ENCODE data around the gene PSMF1. TPM values are rescaled to one million over a fixed set of nuclear protein-coding genes. Genes with fewer than 3 reads are reported as not detected.
A peak's percentile ranks its signal among the peaks of the same experiment; 100 is the strongest.
"Not testable (repeated sequence)": the region's sequence is repeated elsewhere in the genome, so short reads cannot be mapped to it uniquely, and the experiment has no call there.

The PSMF1 gene
- polyA plus RNA-seq, 3 donors: 134 to 151 (median 151) TPM

DNA sequence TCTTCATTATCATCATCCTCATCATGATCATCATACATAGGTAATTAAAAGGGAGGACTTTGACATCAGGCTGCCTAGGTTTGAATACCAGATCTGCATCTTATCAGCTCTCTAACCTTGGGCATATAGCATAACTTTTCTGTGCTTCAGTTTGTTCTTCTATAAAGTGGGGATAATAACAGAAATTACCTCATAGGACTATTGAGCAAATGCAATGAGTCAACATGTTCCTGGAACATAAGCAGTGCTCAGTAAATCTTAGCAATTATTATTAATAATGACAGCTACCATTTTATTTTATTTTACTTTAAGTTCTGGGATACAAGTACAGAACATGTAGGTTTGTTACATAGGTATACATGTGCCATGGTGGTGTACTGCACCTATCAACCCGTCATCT, 92.1 kb downstream of the PSMF1 start:
- DNase-seq: no peak

DNA sequence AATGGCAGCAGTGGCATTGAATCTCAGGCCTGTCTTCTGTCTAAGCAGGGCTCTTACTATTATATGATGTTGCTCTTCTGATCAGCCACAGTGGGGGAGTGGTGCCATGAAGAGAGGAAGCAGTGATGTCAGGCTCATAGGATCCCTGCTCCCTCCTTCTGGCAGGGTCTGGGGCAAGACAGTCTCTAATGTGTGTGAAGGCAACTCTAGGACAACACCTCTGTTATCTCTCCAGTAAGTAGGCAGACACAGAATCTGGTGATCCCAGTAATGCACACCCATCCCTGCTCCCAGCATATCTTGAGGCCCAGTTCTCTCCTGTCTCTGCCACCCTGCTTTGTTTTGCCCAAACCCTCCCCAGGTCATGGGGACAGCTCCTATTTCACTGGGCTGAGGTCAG, 93.6 kb downstream of the PSMF1 start:
- DNase-seq: no peak

DNA sequence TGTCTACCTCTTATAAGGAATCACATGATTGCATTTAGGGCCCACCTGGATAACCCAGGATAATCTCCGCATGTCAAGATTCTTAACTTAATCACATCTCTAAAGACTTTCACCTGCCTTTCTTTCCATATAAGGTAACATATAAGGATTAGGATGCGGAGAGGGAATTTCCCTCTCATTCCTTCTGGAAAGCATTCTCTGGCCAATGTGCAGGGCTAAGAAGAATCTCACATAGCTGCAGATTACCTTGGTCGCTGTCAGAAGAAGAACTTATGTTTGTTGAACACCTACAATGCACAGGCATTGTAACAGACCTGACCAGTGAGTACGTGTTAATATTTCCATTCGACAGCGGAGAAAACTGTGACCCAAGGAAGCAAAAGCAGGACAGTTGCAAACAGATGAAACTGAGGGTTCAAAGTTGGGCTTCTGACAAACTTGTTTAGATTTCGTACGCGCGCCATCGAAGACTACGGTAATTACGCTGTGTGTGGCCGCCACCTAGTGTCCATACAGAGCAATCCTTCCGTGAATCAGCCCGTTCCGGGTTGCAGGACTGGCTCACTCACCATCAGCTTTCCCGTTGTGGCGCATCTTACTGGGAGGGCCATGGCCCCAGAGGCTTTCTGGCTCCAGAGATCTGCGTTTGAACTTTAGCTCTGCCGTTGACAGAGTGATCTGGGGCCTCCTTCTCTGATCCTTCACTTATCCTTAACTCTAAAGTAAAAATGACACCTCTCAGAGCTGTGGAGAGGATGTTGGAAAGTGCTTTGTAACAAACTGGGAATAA, 94.4 kb downstream of the PSMF1 start:
- DNase-seq: peak; percentile 64

DNA sequence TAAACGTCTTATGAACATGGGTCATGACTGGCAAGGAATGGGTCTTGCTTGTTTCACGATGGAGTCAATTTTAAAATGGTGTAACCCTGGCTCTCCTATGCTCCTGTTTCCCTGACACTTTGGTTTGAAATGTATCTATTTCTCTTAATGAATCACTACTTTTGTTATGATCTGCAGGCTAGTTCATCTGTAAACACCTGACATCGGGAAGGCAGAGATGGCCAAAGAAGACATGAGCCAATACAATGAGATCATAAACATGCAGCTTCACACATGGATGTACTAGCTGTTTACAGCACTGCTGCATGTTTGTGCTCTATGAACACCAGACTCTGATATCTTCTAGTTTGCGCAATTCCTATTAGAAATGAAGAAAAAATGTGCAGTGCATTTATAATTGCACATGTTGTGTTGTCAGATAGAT, 96.4 kb downstream of the PSMF1 start:
- DNase-seq: no peak

DNA sequence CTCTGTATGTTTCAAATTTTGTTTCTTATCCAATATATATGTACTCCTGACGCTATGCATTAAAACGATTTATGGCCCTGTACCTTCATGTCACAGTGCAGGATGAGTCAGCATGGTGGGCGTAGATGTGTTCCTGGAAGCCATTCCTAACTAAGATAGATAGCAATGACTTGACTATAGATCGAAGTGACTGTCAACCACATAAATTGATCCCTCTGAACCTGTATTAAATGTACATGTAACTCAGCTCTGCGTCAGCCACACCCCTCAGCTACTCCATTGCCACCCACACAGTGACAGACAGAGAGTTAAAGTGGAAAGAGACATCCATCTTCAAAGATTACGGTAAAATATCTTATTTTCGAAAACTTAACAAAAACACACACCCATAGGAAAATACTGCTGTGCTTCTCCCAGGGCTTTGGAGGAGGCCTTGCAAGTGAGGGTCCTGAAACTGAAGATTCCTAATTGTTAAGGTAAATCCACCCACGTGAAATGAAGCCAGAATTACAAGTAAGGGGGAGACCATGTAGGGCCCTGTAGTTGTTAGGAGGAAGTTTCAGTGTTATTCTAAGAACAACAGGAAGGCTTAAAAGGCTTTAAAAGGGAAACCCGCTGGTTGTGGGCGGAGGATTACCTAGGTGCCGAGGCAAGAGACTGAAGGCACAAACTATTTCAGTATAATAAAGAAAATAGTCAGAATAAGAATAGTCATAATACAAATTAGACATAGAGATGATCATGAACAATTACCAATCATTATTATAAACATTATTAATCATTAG, 97.2 kb downstream of the PSMF1 start:
- DNase-seq: no peak

DNA sequence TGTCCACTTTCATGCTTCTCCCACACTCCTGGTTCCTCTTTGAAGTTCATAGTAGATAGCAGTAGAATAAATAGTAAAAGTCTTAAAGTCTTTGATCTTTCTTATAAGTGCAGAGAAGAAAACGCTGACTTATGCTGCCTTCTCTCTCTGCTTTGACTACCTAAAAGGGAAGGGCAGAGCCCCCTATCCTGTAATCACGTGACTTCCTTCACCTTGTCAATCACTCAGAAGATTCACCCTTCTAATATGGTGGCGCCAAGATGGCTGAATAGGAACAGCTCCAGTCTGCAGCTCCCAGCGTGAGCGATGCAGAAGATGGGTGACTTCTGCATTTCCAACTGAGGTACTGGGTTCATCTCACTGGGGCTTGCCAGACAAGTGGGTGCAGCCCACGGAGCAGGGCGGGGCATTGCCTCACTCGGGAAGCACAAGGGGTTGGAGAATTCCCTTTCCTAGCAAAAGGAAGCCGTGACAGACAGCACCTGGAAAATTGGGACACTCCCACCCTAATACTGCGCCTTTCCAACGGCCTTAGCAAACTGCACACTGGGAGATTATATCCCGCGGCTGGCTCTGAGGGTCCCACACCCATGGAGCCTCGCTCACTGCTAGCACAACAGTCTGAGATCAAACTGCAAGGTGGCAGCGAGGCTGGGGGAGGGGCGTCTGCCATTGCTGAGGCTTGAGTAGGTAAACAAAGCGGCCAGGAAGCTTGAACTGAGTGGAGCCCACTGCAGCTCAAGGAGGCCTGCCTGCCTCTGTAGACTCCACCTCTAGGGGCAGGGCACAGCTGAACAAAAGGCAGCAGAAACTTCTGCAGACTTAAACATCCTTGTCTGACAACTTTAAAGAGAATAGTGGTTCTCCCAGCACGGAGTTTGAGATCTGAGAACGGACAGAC, 98.4 kb downstream of the PSMF1 start:
- not testable (repeated sequence) for DNase-seq

Other genes with a start within 250 kb of the PSMF1 start
- under 1 TPM; 0.18 to 0.46 (median 0.27) TPM for gene ANGPT4, start 202.3 kb upstream of the PSMF1 start, polyA plus RNA-seq (ENCODE audit: insufficient read length in 3 of 3)
- 1 to 10 TPM; 1.7 to 3.3 (median 2.1) TPM for gene RSPO4, start 116.3 kb upstream of the PSMF1 start, polyA plus RNA-seq (ENCODE audit: insufficient read length in 3 of 3)
- gene TMEM74B, start 66.4 kb downstream of the PSMF1 start, polyA plus RNA-seq (ENCODE audit: insufficient read length in 3 of 3): 1 to 10 TPM; 2.9 to 6.5 (median 5.7) TPM
- under 1 TPM; 0.30 to 0.41 (median 0.33) TPM for gene C20orf202, start 84.9 kb downstream of the PSMF1 start, polyA plus RNA-seq (ENCODE audit: insufficient read length in 3 of 3)
- not detected for gene RAD21L1, start 107.4 kb downstream of the PSMF1 start, polyA plus RNA-seq (ENCODE audit: insufficient read length in 3 of 3)
- 1 to 10 TPM; 3.2 to 4.0 (median 3.2) TPM for gene SNPH, start 147.7 kb downstream of the PSMF1 start, polyA plus RNA-seq (ENCODE audit: insufficient read length in 3 of 3)
- gene SDCBP2, start 210.5 kb downstream of the PSMF1 start, polyA plus RNA-seq (ENCODE audit: insufficient read length in 3 of 3): 1 to 10 TPM; 2.5 to 3.5 (median 3.4) TPM